Left renal pelvis (tissue), 4 donors: Measurements from ENCODE around the gene CAPN7. TPM values are rescaled to one million over a fixed set of nuclear protein-coding genes. Genes with fewer than 3 reads are reported as not detected.

Experiments
- DNase-seq, 4 donors: peaks; one replicate each; pipeline ENCODE4 v3.0.0-alpha.2; 2013; ENCODE audit warnings: low read depth in 4 of 4, low spot score in 3 of 4
- polyA plus RNA-seq, 4 donors: library from polyadenylated mRNA; unstranded; fragments of 120-200 nt; gene quantifications; one replicate each; pipeline ENCODE4 v1.2.1, GENCODE V29; 2013; ENCODE audit not compliant: insufficient read length in 4 of 4

Gene CAPN7
- polyA plus RNA-seq, 4 donors, result 46.1 to 59.5 (median 53.5) TPM

GRCh38 chr3:15271785-15272381 lies 65.8 kb downstream of the CAPN7 start:
- DNase-seq, result no peak

GRCh38 chr3:15272426-15273196 lies 66.6 kb downstream of the CAPN7 start:
- no peak for DNase-seq

- DNase-seq, result no peak
Measured at GRCh38 chr3:15273227-15273626, 67.2 kb downstream of the CAPN7 start.

GRCh38 chr3:15276028-15276724 lies 70.1 kb downstream of the CAPN7 start:
- DNase-seq, result no peak

GRCh38 chr3:15277861-15278500 lies 71.9 kb downstream of the CAPN7 start:
- DNase-seq, result no peak

- no peak for DNase-seq
Measured at GRCh38 chr3:15279205-15279604, 73.2 kb downstream of the CAPN7 start.

- DNase-seq, result no peak
Measured at GRCh38 chr3:15279671-15280402, 73.8 kb downstream of the CAPN7 start.

GRCh38 chr3:15280853-15281532 lies 74.9 kb downstream of the CAPN7 start:
- no peak for DNase-seq

- DNase-seq, result no peak
Measured at GRCh38 chr3:15281817-15282216, 75.8 kb downstream of the CAPN7 start.

- DNase-seq, result no peak
Measured at GRCh38 chr3:15283702-15284101, 77.7 kb downstream of the CAPN7 start.

- DNase-seq, result no peak
Measured at GRCh38 chr3:15284121-15284889, 78.3 kb downstream of the CAPN7 start.

GRCh38 chr3:15286022-15286421 lies 80.0 kb downstream of the CAPN7 start:
- DNase-seq, result no peak

GRCh38 chr3:15287565-15288330 lies 81.7 kb downstream of the CAPN7 start:
- no peak for DNase-seq

- no peak for DNase-seq
Measured at GRCh38 chr3:15288331-15289035, 82.4 kb downstream of the CAPN7 start.

- no peak for DNase-seq
Measured at GRCh38 chr3:15289661-15290060, 83.6 kb downstream of the CAPN7 start.

- no peak for DNase-seq
Measured at GRCh38 chr3:15290736-15291135, 84.7 kb downstream of the CAPN7 start.

- no peak for DNase-seq
Measured at GRCh38 chr3:15291589-15292541, 85.8 kb downstream of the CAPN7 start.
